Cardiac septum (tissue), 1 donor: ENCODE results near the gene GAL3ST1. TPM values are rescaled to one million over a fixed set of nuclear protein-coding genes. Genes with fewer than 3 reads are reported as not detected.
"Not testable (repeated sequence)": the region's sequence is repeated elsewhere in the genome, so short reads cannot be mapped to it uniquely, and the experiment has no call there.

Experiments
- DNase-seq: peaks from one replicate; pipeline ENCODE4 v3.0.0-alpha.2; 2020; ENCODE audit warnings: low spot score
- intact Hi-C: fragments of 100-400 bp; cut with DNase I; formaldehyde crosslinking; loops from one replicate; pipeline ENCODE4 v1.14.0; 2022
- long read RNA-seq: library from polyadenylated mRNA; unstranded; transcript quantifications from one replicate; pipeline ENCODE4 v2.0.0, GENCODE V29; 2021
- total RNA-seq: library from RNA; stranded (reverse); fragmentation: NEBNext Ultra II Directional; extraction: Animal tissue kit (Norgen Biotek cat#: 25700); gene quantifications from one replicate; pipeline ENCODE4 v1.2.1, GENCODE V29; 2021
- donor health status: DM: no; HTN: no; CAD: no.

GAL3ST1 gene
- 0.32 TPM for total RNA-seq
- long read RNA-seq = 0 reads

GRCh38 chr22:30574095-30574981, at the start of gene GAL3ST1:
TSS of gene GAL3ST1 (minus strand) at chr22:30574665. CDS start at chr22:30557392, 17,273 bp downstream.
- DNase-seq = no peak
- intact Hi-C loops = no loop called here

- intact Hi-C loops, DNase-seq: not testable (repeated sequence)
Observed at GRCh38 chr22:30619909-30620308, 45.4 kb upstream of the GAL3ST1 start.

GRCh38 chr22:30617819-30618218, 43.4 kb upstream of the GAL3ST1 start:
- DNase-seq = no peak
- intact Hi-C loops = no loop called here

DNA sequence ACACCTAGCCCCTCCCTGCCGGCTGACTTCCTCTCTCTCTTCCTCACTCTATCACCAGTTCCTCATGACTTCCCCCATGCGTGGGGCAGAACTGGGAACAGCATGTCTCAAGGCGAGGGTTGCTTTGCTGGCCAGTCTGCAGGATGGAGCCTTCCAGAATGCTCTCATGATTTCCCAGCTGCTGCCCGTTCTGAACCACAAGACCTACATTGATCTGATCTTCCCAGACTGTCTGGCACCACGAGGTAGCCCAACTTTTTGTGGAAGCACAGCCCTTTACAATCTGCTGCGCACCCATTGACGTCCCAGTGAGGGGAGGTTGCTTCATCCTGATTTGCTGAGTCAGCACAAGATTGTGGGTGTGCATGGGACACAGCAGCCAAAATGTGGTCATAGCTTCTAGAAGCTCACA, 41.1 kb upstream of the GAL3ST1 start:
- intact Hi-C loops = no loop called here
- no peak for DNase-seq

GRCh38 chr22:30614879-30615278, 40.4 kb upstream of the GAL3ST1 start:
- intact Hi-C loops = no loop called here
- DNase-seq = no peak

DNA sequence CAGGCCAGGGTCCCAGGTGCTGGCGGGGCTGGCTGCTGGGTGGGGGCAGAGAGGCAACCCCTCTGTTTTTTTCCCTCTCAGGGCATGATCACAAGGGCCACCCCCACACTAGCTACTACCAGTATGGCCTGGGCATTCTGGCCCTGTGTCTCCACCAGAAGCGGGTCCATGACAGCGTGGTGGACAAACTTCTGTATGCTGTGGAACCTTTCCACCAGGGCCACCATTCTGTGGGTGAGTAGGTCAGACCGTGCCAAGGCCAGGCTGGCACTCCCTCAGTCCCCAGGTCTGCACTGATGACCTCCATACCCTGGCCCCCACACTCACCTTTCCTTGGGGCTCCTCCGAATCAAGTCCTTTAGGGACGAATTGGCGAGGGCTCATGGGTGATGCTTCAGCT, 39.8 kb upstream of the GAL3ST1 start:
- no peak for DNase-seq
- intact Hi-C loops = no loop called here

DNA sequence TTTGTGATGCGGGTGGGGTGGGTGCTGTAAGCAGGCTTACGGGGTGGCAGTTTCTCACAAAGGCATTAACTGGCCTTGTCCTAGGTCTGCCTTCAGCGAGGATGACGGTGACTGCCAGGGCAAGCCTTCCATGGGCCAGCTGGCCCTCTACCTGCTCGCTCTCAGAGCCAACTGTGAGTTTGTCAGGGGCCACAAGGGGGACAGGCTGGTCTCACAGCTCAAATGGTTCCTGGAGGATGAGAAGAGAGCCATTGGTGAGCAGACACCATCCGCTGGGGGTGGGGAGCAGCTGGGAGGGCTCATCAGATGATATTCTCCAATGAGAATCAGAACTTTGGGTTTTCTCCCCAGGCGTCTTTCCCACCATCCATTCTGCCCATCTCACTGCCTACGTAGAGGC, 38.3 kb upstream of the GAL3ST1 start:
- no peak for DNase-seq
- intact Hi-C loops = no loop called here

- intact Hi-C loops = no loop called here
- no peak for DNase-seq
Observed at GRCh38 chr22:30611197-30611596, 36.7 kb upstream of the GAL3ST1 start.

DNA sequence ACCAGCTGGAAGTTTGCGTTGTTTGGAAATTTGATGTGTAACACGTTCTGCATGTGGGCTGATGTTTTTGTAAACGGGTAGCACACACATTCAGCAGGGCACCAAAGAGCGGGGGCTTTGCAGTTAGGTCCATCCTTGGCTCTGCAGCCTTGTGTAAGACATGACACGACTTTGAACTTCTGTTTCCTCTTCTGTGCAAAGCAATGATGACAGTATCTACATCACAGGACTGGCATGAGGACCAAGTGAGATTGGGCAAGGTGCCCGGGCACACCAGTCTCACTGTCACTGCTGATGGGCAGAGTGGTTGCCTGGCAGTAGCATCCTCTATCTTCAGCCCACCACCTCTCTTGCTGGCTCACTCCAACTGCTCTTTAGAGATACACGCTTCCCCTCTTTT, 35.8 kb upstream of the GAL3ST1 start:
- intact Hi-C loops = no loop called here
- no peak for DNase-seq

GRCh38 chr22:30609260-30610185, 35.1 kb upstream of the GAL3ST1 start:
- DNase-seq = peak; percentile 82
- intact Hi-C loops = no loop called here

- intact Hi-C loops = no loop called here
- DNase-seq = no peak
Observed at GRCh38 chr22:30607939-30608338, 33.5 kb upstream of the GAL3ST1 start.

DNA sequence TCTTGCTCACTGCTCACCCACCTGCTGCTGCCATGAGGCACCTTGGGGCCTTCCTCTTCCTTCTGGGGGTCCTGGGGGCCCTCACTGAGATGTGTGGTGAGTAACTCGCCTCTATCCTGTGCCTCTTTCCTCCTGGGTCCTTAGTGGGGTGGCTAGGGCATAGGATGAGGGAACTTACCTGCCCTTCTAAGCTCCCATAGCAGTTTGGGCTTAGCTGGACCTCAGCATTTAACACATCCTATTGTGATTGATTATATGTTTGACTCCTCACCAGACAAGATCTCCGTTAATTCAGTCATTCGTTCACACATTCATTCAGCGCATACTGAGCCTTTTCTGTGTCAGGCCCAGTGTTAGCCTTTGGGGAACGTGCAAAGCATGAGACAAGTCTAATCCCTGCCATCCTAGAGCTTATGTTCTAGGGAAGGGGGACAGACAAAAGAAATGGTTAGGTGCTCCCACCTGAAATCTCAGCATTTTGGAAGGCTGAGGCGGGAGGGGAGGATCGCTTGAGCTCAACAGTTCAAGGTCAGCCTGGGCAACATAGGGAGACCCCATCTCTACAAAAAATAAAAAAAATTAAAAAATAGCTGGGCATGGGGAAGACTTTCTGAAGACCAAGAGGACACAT, 33.0 kb upstream of the GAL3ST1 start:
- DNase-seq = no peak
- intact Hi-C loops = no loop called here

GRCh38 chr22:30606455-30607299, 32.2 kb upstream of the GAL3ST1 start, which contains the start of gene TCN2:
TSS of gene TCN2 (plus strand) at chr22:30607174. CDS start at chr22:30607332, 158 bp downstream.
- intact Hi-C loops = no loop called here
- DNase-seq = peak; percentile 89

DNA sequence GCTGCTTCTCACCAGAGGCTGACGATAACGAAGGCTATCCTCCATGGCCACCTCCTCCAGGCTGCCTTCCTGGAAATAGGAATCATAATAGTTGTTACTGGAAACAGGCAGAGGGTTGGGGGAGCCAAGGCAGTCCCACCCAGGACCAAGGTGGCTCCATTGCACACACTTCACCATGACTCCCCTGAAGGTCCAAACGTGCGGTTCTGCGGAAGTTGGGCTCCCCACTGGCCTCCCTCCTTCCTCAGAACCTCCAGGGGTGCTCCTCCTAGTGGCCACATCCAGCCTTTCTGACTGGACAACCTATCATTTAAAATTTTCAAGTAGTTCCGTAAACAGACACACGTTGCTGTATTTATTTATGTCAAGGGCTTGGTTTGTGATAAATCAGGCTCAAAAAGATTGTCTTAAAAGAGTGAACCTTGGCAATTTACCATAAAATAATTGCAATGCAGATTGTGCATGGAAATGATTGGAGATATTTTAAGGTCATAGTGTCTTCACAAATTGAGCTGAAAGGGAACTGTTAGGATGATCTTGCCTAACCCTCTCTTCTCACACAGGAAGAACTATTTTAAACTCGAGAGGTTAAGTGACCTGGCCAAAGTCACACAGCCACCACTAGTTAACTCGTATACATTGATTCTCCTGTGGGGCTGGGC, 31.1 kb upstream of the GAL3ST1 start:
- intact Hi-C loops = no loop called here
- DNase-seq = no peak

- no peak for DNase-seq
- intact Hi-C loops = no loop called here
Observed at GRCh38 chr22:30604723-30605122, 30.3 kb upstream of the GAL3ST1 start.

DNA sequence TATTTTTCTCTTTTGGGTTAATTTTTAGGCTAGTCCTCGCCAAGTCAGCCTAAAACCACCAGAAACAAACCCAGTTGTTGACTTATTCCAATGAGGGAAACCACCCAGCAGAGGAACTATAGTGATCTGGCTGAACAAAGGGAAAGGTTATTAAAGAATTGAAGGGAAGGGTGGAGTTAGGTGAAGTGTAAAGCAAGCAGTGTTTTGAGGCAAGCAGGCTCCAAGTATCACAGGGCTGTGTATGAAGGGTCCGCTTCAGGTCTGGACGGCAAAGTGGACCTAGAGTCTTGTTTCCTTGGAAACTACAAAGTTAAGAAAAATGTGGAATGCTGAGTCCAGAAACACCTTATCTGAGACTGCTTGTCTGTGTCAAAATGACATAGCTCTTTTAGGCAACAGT, 29.3 kb upstream of the GAL3ST1 start:
- DNase-seq = no peak
- intact Hi-C loops = no loop called here

DNA sequence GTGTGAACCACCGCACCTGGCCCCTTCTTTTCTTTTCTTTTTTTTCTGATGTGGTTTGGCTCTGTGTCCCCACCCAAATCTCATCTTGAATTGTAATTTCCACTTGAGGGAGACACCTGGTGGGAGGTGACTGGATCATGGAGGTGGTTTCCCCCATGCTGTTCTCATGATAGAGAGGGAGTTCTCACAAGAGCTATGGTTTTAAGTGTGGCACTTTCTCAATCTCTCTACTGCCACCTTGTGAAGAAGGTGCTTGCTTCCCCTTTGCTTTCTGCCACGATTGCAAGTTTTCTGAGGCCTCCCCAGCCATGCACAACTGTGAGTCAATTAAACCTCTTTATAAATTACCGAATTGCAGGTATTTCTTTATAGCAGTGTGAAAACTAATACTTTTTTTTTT, 27.6 kb upstream of the GAL3ST1 start:
- intact Hi-C loops = no loop called here
- no peak for DNase-seq

DNA sequence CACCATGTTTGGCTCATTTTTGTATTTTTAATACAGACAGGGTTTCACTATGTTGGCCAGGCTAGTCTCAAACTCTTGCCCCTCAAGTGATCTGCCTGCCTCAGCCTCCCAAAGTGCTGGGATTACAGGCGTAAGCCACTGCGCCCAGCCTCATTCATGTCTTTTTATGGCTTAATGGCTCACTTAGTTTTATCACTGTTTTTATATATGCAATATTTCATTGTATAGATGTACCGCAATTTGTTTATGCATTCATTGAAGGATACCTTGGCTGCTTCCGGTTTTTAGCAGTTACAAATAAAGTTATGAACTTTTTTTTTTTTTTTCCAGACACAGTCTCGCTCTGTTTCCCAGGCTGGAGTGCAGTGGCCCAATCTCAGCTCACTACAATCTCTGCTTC, 27.0 kb upstream of the GAL3ST1 start:
- intact Hi-C loops = no loop called here
- DNase-seq = no peak

DNA sequence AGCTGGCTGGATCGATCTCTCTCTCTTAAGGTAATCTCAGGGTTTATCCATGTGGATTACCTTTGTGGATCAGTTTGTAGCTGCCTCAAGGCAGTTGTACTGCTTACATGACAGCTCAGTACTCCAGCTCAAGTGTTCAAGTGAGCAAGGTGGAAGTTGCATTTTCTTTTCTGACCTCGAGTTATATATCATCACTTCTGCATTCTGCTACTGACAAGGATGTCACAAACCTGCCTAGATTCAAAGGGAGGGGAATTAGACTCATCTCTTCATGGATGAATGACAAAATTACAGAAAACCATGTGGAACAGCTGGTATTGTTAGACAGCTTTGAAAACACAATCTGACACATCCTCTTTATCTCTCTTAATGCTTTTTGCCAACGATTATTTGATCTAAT, 26.5 kb upstream of the GAL3ST1 start:
- intact Hi-C loops = no loop called here
- DNase-seq = no peak
